ENCODE results near the gene SGTA.
"Not testable (repeated sequence)": the region's sequence is repeated elsewhere in the genome, so short reads cannot be mapped to it uniquely, and the experiment has no call there.

The SGTA gene

DNA sequence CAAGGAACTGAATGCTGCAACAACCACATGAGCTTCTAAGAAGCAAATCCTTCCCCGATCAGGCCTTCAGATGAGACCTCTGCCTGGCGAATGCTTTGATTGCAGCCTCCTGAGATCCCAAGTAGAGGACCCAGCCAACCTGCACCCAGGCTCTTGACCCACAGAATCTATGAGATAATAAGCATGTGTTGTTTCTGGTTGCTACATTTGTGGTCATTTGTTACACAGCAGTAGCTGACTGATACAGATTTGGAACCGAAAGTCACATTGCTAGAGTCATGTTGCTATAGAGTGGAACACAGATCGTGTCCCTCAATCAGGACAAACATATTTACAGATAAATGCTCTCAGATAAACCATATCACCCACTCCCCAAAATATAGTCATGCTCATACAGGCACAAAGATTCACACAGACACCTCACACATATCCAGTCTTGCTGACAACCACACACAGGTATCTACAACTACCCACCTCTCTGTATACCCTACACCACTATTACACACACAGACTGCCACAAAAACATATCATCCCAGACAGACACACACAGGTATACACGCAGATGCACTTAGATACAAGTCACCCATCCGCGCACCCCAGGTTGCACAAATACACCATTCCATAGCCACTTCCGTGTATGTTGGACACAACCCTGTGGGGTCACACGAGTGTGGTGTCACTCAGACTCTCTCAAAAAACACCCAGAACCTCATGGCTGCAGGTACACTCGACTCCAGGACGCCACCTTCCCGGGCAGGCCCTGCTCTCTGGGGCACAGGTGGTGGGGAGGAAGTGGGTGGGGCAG is 67.4 kb downstream of the SGTA start:
- in situ Hi-C loops (cut with MboI; ENCODE audit: low sequenced_read_pairs), result no loop called here

DNA sequence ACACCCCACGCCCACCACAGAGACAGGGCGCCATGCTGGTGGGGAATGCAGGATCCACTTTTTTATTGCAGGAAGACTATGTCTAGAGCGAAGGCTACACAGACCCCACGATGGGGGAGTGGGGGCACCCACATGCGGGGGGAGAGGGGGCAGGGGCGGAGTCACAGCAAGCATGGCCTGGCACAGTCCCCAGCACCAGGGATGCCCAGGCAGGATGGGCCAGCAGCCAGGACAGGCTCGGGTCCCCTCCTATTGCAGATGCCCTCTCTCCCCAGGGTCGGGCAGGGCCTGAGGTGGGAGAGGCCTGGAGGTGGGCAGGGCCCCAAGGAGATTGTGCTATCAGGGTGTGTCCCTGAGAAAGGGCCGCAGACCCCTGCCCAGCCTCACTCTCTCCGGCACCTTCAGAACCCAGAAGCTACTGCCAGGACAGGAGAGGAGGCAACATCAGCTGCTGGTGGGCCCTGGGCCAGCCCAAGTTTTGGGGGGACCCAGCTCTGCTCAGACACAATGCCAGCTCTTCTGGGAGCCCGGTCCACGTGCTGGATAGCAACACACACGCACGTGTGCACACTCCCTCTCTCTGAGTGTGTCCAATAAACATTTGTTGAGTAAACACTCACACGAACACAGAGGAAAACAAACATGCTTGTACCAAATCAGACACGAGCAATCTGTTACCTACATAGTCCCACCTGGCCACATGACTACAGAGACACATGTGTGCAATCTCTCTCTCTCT is 68.4 kb downstream of the SGTA start:
- in situ Hi-C loops (cut with MboI; ENCODE audit: low sequenced_read_pairs), result no loop called here

DNA sequence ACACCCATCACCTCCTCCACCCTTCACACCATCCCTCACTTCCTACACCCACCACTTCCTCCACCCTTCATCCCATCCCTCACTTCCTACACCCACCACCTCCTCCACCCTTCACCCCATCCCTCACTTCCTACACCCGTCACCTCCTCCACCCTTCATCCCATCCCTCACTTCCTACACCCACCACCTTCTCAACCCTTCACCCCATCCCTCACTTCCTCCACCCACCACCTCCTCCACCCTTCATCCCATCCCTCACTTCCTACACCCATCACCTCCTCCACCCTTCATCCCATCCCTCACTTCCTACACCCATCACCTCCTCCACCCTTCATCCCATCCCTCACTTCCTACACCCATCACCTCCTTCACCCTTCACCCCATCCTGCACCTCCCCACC is 69.0 kb downstream of the SGTA start:
- in situ Hi-C loops (cut with MboI; ENCODE audit: low sequenced_read_pairs), result not testable (repeated sequence)

DNA sequence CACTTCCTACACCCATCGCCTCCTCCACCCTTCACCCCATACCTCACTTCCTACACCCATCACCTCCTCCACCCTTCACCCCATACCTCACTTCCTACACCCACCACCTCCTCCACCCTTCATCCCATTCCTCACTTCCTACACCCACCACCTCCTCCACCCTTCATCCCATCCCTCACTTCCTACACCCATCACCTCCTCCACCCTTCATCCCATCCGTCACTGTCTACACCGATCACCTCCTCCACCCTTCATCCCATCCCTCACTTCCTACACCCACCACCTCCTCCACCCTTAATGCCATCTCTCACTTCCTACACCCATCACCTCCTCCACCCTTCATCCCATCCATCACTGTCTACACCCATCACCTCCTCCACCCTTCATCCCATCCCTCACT is 69.9 kb downstream of the SGTA start:
- in situ Hi-C loops (cut with MboI; ENCODE audit: low sequenced_read_pairs), result not testable (repeated sequence)

DNA sequence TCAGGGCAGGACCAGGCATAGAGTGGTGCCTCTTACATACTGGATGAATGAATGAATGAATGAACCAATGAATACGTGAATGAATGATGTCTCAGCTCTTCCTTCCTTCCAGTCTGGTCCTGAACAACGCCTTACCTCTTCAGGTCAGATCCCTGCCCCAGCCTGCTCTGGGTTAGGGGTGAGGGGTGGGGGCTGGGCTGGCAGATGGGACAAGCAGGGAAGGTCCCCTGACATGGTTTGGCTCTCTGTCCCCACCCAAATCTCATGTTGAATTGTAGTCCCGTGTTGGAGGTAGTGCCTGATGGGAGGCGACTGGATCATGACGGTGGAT is 71.2 kb downstream of the SGTA start:
- in situ Hi-C loops (cut with MboI; ENCODE audit: low sequenced_read_pairs), result no loop called here

DNA sequence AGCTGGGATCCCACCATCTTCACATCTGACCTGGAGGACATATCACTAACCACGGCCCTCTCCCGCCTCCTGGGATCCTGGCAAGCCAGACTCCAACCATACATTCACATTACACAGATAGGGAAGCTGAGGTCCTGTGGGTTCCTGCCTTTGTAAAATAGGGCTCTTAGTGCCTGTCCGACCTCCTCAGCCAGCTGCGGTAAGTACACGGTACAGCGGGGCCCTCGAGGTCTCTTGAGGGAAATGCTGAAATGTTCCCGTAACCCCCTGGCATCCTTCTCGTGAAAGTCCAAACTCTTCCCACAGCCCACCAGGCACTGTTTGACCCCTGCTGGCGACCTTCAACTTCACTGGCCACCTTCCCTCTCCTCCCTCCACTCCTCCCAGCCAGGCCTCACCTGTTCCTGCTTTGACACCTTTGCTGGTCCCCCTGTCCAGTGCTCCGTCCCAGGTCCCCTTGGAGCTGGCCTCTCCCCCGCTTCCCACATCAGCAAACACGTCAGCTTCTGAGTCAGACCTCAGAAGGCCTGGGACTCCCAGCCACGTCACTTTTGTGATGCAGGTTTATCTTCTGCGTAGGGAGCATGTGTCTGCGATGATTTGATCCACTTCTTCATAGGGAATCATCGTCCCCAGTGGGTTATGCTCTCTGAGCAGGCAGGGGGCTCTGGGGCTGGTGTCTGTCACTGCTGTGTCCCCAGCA is 71.8 kb downstream of the SGTA start:
- in situ Hi-C loops (cut with MboI; ENCODE audit: low sequenced_read_pairs), result no loop called here

DNA sequence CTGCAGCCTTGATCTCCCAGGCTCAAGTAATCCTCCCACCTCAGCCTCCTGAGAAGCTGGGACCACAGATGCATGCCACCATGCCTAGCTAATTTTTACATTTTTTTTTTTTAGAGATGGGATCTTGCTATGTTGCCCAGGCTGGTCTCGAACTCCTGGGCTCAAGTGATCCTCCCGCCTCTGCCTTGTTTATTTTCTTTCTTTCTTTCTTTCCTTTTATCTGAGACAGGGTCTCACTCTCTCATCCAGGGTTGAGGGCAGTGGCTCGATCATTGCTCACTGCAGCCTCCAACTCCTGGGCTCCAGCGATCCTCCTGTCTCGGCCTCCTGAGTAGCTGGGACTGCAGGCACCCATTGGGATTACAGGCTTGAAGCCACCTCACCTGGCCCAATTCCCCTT is 76.8 kb downstream of the SGTA start:
- in situ Hi-C loops (cut with MboI; ENCODE audit: low sequenced_read_pairs), result no loop called here
